Measurements from ENCODE around the gene FAF2.

FAF2 gene

GRCh38 chr5:176454724-176455394, 6.7 kb downstream of the FAF2 start:
- Mint-ChIP-seq H3K4me3 (no peak overlapping the region), H3K9me3 (no peaks in the 10 kb centered on the region), H3K27me3 (ENCODE audit: low read depth) (no peaks in the 10 kb centered on the region), H3K36me3 (ENCODE audit: low read depth) (peaks cover 34% of the 10 kb centered on the region), H3K4me1 (peaks cover 10% of the 10 kb centered on the region), H3K27ac (no peak overlapping the region)
- TF ChIP-seq CTCF (IDR thresholded peaks at IDR 0.05; ENCODE audit: unreplicated experiment in 3 of 3) = no peak

DNA sequence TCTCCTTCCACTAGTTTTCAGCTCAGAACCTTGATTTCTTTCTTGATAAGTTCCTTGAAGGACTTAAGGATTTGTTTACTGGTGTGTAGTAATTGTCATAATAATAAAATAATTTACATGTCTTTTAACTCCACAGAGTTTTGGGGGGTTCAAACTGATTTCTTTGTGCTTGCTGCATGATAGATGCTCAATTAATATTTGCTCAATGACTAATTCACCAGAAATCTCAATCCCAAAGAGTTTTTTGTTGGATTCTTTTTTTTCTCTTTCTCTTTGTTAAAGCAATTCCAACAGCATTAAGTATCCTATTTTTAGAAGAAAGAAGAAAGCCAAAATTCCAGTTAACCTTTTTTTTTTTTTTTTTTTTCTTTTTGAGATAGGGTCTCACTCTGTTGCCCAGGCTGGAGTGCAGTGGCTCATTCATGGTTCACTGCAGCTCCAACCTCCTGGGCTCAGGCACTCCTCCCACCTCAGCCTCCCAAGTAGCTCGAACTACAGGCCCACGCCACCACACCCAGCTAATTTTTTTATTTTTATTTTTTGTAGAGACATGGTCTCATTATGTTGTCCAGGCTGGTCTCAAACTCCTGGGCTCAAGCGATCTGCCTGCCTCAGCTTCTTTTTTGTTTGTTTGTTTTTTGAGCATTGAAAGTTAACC, 10.8 kb downstream of the FAF2 start:
- Mint-ChIP-seq H3K27ac (no peak overlapping the region), H3K4me1 (no peaks in the 10 kb centered on the region), H3K9me3 (no peaks in the 10 kb centered on the region), H3K36me3 (ENCODE audit: low read depth) (peaks cover 21% of the 10 kb centered on the region), H3K4me3 (no peak overlapping the region), H3K27me3 (ENCODE audit: low read depth) (no peaks in the 10 kb centered on the region)
- no peak for TF ChIP-seq CTCF (IDR thresholded peaks at IDR 0.05; ENCODE audit: unreplicated experiment in 3 of 3)

GRCh38 chr5:176461349-176461748, 13.2 kb downstream of the FAF2 start:
- Mint-ChIP-seq H3K4me3 (no peak overlapping the region), H3K27me3 (ENCODE audit: low read depth) (no peaks in the 10 kb centered on the region), H3K4me1 (no peaks in the 10 kb centered on the region), H3K36me3 (ENCODE audit: low read depth) (peaks cover 19% of the 10 kb centered on the region), H3K27ac (no peak overlapping the region), H3K9me3 (no peaks in the 10 kb centered on the region)
- no peak for TF ChIP-seq CTCF (IDR thresholded peaks at IDR 0.05; ENCODE audit: unreplicated experiment in 3 of 3)

DNA sequence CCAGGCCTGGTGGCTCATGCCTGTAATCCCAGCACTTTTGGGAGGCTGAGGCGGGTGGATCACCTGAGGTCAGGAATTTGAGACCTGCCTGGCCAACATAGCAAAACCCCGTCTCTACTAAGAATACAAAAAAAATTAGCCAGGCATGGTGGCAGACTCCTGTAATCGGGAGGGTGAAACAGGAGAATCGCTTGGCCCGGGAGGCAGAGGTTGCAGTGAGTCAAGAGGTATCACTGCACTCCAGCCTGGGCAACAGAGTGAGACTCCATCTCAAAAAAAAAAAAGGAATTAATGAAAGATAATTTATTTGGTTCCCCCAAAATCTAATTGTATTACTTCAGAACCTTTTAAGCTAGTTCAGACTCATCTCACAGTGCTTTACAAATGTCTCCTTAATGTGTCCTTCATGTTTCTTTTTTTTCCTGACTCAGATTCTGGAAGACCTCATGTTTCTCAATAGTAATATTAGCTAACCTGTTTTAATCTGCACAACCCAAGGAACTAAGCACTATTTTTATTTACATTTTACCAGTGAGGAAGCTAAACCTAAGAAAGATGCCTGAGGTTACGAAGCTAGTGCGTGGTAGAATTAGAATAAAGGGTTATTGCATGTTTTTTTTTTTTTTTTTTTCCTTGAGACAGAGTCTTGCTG, 15.1 kb downstream of the FAF2 start:
- no peak for TF ChIP-seq CTCF (IDR thresholded peaks at IDR 0.05; ENCODE audit: unreplicated experiment in 3 of 3)
- H3K4me1 Mint-ChIP-seq = no peaks in the 10 kb centered on the region
- H3K4me3 Mint-ChIP-seq = no peak overlapping the region
- H3K27me3 Mint-ChIP-seq (ENCODE audit: low read depth) = no peaks in the 10 kb centered on the region
- H3K27ac Mint-ChIP-seq = no peak overlapping the region
- peaks cover 22% of the 10 kb centered on the region for H3K36me3 Mint-ChIP-seq (ENCODE audit: low read depth)
- no peaks in the 10 kb centered on the region for H3K9me3 Mint-ChIP-seq

GRCh38 chr5:176466245-176466871, 18.2 kb downstream of the FAF2 start:
- H3K4me3 Mint-ChIP-seq = no peak overlapping the region

More at GRCh38 chr5:176466245-176466871, 18.2 kb downstream of the FAF2 start:
- no peaks in the 10 kb centered on the region for H3K27me3 Mint-ChIP-seq (ENCODE audit: low read depth)
- H3K27ac Mint-ChIP-seq = peak overlapping the region in 1 of 3 experiments; percentile 17
- no peaks in the 10 kb centered on the region for H3K9me3 Mint-ChIP-seq
- H3K4me1 Mint-ChIP-seq = no peaks in the 10 kb centered on the region
- H3K36me3 Mint-ChIP-seq (ENCODE audit: low read depth) = peaks cover 22% of the 10 kb centered on the region
- TF ChIP-seq CTCF (IDR thresholded peaks at IDR 0.05; ENCODE audit: unreplicated experiment in 3 of 3) = no peak
